Activated CD4-positive, alpha-beta T cell treated with anti-CD3 and anti-CD28 coated beads for 24 hours (primary cell): Measurements from ENCODE around the gene SP1.
A peak's percentile ranks its signal among the peaks of the same experiment; 100 is the strongest.

Source experiments
- DNase-seq, 2 donors: peaks; one replicate each; pipeline ENCODE4 v3.0.0-alpha.2; 2020; ENCODE audit warnings: low read depth in 2 of 2

Gene SP1

GRCh38 chr12:53450936-53451335, 71.0 kb downstream of the SP1 start:
- DNase-seq = no peak

GRCh38 chr12:53451661-53452158, 71.7 kb downstream of the SP1 start, which contains the start of gene PCBP2:
Gene PCBP2, plus strand, starts transcription at chr12:53452102. Its CDS starts 2,699 bp downstream, at chr12:53454801.
- peak; percentile 93 to 95 for DNase-seq

- peak; percentile 43 to 56 for DNase-seq
Observed at GRCh38 chr12:53452159-53453077, 72.4 kb downstream of the SP1 start.

- no peak for DNase-seq
Observed at GRCh38 chr12:53453953-53454640, 74.1 kb downstream of the SP1 start.

- DNase-seq = no peak
Observed at GRCh38 chr12:53454707-53455106, 74.7 kb downstream of the SP1 start.

- DNase-seq = no peak
Observed at GRCh38 chr12:53456654-53457366, 76.8 kb downstream of the SP1 start.

- DNase-seq = no peak
Observed at GRCh38 chr12:53459097-53459496, 79.1 kb downstream of the SP1 start.

GRCh38 chr12:53461059-53461458, 81.1 kb downstream of the SP1 start:
- no peak for DNase-seq

- DNase-seq = no peak
Observed at GRCh38 chr12:53461591-53461990, 81.6 kb downstream of the SP1 start.

GRCh38 chr12:53462935-53463334, 83.0 kb downstream of the SP1 start:
- no peak for DNase-seq

GRCh38 chr12:53463802-53464560, 84.0 kb downstream of the SP1 start:
- no peak for DNase-seq

- DNase-seq = no peak
Observed at GRCh38 chr12:53464685-53465418, 84.9 kb downstream of the SP1 start.

- no peak for DNase-seq
Observed at GRCh38 chr12:53465679-53466078, 85.7 kb downstream of the SP1 start.
